DMS114 treated with DMSO at 0.1 percent for 48 hours (cell line): ENCODE data around the gene PATJ.
"Not testable (repeated sequence)": the region's sequence is repeated elsewhere in the genome, so short reads cannot be mapped to it uniquely, and the experiment has no call there.

Source experiments
- DNase-seq: peaks from one replicate; lab custom pipeline; 2025; ENCODE audit not compliant: unreplicated experiment; lab: John Stamatoyannopoulos, UW

Gene PATJ

DNA sequence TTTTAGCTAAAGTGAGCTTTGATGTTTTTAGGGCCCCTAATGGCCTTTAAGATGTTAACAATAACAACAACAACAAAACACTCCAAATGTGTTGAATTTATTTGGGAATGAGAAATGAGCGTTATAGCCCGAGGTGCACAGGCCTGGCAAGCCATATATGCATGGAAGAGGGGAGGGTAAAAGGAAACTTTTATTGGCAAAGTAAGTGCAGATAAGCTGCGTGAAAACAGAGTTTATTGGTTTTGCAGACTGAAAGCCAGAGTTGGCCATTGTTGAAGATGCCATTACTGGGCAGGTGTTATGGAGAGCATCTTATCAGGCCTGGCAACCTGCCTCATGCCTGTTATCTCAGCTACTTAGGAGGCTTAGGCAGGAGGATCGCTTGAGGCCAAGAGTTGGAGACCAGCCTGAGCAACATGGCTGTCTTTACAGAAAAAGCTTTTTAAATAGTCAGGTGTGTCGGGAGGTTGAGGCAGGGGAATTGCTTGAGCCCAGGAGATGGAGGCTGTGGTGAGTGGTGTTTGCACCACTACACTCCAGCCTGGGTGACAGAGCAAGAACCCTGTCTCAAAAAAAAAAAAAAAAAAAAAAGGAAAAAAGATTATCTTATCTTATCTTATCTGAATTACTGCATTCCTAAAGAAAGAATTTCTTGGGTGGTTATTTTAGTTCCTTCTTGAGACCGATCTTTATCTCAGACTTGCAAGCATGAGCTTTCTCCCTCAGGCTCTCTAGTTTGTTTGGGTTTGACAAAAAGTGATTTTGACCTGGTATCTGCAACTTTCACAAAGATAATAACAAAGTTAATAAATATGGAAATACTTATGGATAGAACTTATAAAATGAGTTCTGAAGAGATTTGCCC lies 1.7 kb downstream of the PATJ start:
- no peak for DNase-seq

DNA sequence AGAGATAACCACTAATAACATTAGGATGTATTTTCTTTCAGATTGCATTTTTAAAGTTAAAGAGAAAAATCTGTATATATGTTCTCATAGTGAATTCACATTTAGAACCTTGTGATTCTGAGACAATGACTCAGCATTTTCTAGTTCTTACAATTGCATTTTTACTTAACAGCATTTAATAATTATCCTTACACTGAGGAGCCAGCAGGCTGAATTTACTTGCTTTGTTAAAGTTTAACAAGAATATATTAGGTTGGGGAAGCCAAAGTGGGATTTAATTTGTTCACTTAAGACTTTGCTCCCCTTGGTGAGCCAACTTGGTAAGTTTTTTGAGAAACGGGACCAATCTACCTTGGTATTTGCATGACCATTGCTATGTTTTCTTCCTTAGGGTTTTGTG lies 4.5 kb downstream of the PATJ start:
- DNase-seq: no peak

DNA sequence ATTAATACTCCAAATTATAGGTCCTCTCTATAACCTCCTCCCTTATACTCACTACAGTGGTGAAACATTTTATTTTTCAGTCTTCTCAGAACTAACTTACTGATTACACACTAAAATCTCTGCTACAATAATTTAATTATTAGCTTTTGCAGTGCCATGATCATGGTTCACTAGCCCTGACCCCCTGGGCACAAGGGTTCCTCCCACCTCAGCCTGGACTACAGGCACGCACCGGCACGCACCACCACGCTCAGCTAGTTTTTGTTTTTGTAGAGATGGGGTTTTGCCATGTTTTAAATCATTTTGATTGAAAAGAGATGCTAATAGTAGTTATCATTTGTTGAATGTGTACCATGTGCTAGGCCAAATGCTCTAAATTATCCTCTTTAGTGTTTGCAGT lies 6.3 kb downstream of the PATJ start:
- no peak for DNase-seq

DNA sequence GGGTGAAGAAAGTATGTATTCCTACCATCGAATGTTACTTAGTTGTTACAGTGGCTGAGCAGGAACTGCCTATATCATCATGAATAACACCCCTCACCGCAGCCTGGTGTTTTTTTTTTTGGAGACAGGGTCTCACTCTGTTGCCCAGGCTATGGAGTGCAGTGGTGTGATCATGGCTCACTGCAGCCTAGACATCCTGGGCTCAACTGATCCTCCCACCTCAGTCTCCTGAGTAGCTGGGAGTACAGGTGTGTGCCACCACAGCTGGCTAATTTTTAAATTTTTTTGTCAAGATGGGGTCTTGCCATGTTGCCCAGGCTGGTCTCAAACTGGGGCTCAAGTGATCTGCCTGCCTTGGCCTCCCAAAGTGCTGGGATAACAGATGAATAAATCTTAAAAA lies 7.3 kb downstream of the PATJ start:
- DNase-seq: no peak

DNA sequence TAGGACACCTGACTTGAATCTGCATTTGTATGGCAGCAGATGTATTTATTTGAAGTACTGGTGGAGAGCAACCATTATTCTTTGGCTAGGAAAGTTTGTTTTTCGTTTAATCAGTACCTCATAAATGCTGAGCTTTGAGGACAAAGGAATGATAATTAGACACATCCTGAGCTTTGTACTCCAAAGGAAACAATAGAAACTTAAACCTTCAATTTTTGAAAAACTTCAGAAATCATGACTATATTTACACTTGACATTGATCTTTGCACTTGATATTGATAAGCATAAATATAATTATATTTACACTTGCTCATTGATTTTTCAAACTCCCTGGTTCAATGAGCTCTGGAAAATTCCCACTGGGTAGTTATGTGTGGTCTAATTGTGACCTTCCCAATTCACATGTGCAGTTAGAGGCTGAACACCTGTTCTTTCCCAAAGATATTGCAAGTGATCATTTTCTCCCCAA lies 10.7 kb downstream of the PATJ start:
- DNase-seq: no peak

DNA sequence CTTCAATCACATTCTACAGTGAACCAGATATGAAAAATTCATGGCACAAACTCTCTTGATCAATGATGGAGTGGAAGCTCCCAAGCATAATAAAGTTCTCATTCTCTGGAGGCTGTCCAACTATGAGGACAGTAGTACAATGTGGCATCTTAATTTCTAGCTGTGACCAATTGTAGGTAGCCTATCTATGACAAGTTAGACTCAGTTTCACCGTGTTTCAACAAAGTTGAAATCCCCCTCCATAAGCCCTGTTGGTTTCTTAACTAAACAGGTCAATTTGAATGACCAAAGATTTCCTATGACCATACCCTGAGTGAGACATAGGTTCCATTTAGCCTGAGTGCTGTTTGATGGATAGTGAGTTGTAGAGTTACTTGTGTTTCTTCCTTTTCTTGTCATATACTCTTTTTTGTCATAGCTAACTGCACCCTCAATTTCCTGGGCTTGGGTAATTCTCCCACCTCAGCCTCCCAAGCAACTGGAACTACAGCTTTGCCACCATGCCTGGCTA lies 11.8 kb downstream of the PATJ start:
- no peak for DNase-seq

DNA sequence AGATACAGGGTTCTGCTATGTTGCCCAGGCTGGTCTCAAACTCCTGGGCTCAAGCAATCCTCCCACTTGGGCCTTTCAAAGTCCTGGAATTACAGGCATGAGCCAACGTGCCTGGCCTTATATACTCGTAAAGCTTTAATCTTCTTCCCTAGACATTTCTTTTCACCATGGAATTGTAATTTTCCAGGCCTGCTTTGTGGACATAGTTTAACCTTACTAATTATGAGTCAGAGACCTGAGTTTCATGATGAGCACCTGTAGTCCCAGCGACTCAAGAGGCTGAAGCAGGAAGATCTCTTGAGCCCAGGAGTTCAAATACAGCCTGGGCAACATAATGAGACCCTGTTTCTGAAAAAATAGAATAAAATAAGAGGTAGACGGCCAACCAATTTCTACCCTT lies 12.3 kb downstream of the PATJ start:
- DNase-seq: no peak

DNA sequence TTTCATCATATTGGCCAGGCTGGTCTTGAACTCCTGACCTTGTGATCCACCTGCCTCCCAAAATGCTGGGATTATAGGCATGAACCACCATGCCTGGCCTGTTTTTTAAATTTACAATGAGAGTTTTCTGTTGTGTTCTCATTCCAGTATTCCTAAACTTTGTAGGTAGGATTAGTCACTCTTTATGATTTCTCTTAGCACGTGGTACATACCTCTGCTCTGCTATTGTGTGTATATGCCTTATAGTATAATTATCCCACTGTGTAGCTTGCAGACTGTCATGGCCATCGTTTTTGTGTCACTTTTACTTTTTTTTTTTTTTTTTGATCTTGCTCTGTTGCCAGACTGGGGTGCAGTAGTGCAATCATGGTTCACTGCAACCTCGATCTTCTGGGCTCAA lies 14.5 kb downstream of the PATJ start:
- DNase-seq: no peak

DNA sequence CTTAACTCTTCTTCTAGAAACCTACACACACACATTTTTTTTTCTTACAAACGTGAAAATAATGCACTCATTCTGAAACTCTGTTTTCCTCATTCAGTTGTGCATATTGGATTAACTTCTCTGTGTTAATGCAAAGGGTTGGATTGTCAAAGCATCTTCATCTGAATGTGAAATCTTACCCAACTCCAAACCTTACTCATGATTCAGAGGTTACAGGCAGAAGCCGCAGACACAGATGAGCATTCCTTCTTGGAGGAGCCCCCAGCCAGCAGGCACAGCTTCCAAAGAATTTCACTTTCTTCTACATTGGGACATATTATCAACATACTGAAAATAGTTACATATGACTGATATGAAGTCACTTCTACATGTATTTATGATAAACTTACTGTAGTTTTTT lies 15.7 kb downstream of the PATJ start:
- DNase-seq: no peak

DNA sequence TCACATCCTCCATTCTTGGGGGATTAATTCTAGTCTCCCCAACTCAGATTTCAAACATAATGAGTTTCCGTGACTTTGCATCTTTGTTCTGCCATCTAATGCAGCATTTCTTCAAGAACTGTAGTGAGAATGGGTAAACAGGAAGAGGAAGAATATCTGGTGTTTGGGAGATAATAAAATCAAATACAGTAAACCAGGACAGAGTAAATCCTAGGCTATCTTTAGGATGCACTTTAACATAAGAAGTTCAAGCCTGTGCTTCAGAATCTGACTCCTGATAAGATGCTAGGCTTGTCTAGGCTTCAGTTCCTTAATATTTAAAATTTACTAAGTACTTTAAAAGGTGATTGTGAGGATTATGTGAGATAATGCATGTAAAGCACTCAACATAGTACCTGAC lies 27.9 kb downstream of the PATJ start:
- DNase-seq: no peak

DNA sequence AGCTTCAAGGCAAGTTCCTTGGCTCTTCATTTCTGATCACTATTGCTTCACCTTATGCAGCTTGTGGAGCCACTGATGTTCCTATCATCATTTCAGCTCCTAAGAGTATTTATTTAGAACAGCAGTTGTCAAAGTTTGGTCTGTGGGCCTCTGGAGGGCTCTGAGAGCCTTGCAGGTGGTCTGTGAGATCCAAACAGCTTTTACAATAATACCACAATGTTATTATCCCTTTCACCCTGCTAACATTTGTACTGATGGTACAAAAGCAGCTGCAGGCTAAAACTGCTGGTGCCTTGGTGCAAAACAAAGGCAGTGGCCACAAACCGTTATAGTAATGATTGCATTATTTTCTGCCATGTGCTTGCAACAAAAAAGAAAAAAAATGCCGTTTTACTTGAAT lies 33.8 kb downstream of the PATJ start:
- no peak for DNase-seq

DNA sequence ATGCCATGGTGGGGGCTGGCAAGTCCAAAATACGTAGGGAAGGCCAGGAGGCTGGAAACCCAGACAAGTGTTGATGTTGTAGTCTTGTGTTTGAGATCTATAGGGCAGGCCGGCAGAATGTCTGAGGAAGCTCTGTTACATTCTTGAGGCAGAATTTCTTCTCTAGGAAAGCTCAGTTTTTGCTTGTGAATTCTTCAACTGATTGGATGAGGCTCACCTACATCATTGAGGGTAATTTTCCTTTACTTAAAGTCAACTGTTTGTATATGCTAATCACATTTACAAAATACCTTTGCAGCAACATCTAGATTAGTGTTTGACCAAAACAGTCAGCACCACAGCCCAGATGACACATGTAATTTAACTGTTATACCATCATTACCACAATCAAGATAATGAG lies 37.0 kb downstream of the PATJ start:
- DNase-seq: no peak

DNA sequence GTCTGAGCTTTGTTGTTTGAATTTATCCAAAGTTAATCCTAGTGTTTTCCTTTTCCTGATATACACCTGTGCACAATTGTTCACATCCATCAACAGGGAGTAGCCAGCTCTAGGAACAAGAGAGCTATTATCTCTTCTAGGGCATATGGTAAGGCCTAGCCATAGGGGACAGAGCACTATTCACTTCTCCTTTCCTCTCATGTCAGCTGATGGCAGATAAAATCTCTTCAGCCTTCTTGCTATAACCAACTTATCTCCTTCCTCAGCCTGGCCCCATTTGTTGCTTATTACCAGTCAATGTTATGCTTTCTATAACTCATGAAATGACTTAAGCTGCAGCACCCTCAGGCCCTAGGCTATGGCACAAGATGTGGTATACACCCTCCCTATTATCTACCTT lies 38.9 kb downstream of the PATJ start:
- no peak for DNase-seq

DNA sequence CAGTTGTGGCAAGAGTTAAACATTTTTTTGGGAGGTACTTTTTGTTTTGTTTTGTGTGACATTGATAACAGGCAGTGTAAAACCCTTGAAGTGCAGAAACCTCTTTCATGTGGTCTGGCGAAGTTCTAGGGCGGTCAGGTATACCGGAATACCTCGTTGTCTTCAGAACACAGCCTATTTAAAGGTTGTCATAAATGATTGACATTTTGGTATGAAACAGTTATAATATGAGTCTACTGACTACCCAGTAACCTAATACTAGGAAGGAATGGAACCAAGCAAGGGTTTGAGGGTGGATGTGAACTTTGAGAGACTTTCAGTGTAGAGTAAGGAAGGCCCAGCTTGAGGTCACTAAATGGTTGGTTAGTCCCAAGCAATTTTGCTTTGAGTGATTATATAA lies 40.5 kb downstream of the PATJ start:
- DNase-seq: no peak

DNA sequence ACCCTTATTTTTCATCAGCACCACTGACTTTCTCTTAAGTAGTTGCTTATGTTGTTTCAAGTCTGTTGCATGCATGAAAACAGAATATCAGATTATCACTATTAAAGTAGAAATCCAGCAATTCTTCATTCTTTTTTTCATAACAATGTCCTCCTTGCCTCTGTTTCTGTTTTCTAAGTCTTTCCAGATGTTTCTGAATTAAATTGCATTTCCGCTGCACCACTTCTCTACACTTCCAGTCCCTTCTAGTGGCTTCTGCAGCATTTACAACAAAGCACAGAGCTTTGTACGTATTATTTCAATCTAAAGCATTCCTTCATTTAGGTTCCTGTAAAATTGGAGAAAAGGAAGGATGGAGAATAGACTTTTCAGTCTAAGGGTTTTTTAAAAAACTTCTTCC lies 42.4 kb downstream of the PATJ start:
- no peak for DNase-seq

DNA sequence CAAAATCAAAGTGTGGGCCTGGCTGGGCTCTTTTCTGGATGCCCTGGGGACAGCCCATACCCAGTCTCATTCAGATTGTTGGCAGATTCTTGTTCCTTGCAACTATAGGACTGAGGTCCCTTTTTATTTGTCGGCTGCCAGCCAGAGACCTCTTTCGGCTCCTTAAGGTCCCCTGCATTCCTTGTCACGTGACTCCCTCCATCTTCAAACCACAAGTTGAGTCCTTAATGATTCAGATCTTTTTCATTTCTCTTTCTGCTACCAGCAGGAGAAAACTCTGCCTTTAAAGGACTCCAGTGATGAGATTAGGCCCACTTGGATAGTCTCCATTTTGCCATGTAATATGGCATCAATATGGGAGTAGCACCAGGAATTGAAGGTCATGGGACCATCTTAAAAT lies 48.6 kb downstream of the PATJ start:
- DNase-seq: no peak

DNA sequence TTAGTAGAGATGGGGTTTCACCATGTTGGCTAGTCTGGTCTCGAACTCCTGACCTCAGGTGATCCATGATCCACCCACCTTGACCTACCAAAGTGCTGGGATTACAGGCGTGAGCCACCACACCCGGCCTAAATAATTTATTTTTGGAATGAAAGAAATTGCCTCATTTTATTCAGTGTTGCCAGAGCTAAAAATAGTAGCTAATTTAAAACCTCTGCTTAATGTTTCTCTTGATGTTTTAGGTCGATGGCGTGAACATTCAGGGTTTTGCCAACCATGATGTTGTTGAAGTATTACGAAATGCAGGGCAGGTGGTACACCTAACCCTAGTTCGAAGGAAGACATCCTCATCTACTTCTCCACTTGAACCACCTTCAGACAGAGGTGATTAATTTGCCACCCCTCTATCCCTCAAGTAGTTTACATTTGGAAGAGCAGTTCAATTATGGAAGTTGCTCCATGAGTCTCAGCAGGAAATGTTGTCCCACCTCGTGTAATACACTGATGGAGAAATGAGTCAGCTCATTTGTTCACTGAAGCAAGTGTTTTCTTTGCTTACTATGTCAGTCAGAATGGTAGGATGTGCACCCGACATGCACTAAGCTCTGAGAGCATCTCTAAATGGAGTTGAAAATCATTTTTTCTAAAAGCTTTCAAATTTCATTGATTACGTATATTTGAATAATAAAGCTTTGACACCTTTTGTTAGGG lies 54.9 kb downstream of the PATJ start:
- no peak for DNase-seq

DNA sequence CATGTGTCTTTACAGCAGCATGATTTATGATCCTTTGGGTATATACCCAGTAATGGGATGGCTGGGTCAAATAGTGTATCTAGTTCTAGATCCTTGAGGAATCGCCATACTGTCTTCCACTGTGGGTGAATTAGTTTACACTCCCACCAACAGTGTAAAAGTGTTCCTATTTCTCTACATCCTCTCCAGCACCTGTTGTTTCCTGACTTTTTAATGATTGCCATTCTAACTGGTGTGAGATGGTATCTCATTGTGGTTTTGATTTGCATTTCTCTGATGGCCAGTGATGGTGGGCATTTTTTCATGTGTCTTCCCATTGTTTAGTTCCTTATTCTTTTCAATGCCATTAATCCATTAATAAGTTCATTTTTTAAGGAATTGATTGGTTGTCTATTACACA lies 58.8 kb downstream of the PATJ start:
- not testable (repeated sequence) for DNase-seq

DNA sequence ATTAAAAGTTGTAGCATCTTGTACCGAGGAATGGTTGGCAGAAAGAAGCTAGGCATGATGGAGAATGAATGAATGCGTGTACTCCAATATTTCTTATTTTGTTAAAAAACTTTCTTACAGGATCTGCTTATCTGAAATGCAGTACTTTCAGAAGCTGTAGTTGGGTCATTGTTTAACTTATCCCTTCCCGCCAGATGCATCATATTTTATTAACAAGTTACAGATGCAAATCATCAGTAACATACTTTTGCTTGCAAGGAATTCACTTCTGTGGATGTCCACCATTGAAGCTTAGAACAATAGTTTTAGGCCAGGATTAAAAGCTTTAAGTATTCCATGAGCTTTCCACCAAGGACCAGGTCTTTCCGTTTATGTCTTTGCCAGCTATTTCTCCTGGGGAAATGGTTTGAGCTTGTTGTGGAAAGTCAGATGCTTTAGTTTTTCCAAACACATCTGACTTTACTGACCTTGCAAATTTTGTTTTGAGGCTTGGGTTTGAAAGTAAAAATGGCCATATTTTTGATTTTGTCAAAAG lies 65.4 kb downstream of the PATJ start:
- no peak for DNase-seq

DNA sequence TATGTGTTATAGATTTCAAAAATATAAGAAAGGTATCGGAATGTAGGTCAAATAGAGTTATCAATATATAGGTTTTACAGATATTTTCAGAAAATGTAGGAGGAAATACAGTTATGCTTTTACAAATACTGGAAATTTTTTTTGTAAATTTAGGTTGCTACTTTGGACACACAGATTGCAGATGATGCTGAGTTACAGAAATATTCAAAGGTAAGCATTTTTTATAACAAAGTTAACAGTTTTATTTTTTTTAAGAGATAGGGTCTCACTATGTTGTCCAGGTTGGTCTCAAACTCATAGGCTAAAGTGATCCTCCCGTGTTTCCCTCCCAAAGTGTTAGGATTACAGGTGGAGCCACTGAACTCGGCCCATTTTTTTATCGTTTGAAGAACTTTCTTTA lies 66.0 kb downstream of the PATJ start:
- DNase-seq: no peak

DNA sequence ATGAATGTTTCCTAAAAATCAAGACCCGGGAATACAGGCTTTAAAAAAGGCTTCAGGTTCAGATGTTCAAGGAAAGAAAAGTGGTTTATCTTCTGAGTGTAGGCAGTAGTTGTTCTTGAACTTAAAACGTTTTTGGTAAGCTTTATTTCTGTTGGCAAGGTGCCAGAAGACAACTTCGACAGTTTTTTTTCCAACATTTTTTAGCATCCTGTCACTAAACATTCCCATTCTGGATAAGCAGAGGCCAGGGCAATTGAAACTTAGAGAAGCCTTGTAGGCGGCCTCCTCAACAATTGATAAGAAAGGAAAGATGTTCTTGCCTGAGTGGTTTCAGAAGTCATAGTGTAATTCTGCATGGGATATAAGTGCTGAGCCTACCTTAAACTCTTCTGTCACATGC lies 66.7 kb downstream of the PATJ start:
- no peak for DNase-seq

DNA sequence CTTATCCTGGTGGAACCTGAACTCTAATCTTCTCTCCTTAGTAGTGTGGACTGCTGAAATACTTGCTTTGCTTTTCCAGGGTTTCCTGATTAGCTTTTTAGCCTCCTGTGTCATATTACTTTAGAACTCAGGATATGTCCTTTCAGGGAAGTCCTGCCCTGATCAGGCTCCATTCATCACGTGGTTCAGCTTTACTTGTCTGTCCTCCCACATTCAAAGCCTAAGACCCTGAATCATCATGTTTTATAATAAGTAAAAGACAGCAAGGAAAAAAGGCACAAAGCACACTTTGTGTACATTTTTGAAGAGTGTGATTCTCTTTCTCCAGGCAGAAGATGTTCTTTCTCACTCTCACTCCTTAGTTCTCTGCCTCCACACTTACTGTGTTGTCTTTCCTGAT lies 70.6 kb downstream of the PATJ start:
- no peak for DNase-seq
